A549 (cell line): ENCODE measurements around the gene PLXNA3.

Experiments
- CHD4 ChIP-seq: fragments of 200-600 bp; sonication (generic); IDR thresholded peaks from 2 replicates; pipeline ENCODE4 v1.6.1; 2016; ENCODE audit warnings: antibody characterized with exemption, mild to moderate bottlenecking, borderline replicate concordance
- GATA3 ChIP-seq: IDR thresholded peaks from 2 replicates; pipeline ENCODE4 v1.6.1; 2012; ENCODE audit warnings: borderline replicate concordance
- PHF8 ChIP-seq: fragments of 200-600 bp; sonication (generic); IDR thresholded peaks from 2 replicates; pipeline ENCODE4 v1.6.1; 2016; ENCODE audit warnings: low read depth, mild to moderate bottlenecking, antibody characterized with exemption, moderate library complexity, borderline replicate concordance
- RCOR1 ChIP-seq: fragments of 150-350 bp; IDR thresholded peaks from 2 replicates; pipeline ENCODE4 v1.6.1; 2014; ENCODE audit warnings: antibody characterized with exemption, low read length, low read depth
- SMC3 ChIP-seq: fragments of >200 bp; sonication (Bioruptor Twin); formaldehyde crosslinking; IDR thresholded peaks from 3 replicates; pipeline ENCODE4 v1.6.1; 2018; ENCODE audit warnings: inconsistent platforms
- TF ChIP-seq, protein P1 (sequence below): fragments of >200 bp; sonication (Bioruptor Twin); formaldehyde crosslinking; IDR thresholded peaks from 3 replicates; pipeline ENCODE4 v1.5.1; 2016

DNA sequence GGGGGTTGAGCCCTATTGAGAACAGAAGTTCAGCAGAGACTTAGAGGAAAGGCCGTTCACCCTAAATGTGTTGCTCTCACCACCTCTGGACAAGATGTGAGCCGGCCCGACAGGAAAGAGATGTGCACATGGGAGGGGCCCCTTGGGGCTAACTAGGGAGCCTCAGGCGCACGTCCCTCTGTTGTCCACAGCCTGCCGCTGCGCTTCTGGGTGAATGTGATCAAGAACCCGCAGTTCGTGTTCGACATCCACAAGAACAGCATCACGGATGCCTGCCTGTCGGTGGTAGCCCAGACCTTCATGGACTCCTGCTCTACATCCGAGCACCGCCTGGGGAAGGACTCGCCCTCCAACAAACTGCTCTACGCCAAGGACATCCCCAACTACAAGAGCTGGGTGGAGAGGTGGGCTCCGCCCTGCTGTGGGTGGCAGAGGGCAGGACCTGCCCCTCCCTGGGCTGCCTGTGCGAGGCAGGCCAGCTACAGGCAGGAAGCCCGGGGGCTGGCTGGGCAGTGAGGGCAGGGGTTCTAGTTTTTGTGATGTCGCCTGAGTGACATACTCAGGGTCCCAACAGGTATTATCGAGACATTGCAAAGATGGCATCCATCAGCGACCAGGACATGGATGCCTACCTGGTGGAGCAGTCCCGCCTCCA is 13.0 kb downstream of the PLXNA3 start:
- TF ChIP-seq PHF8 (no peak), GATA3 (no peak), SMC3 (no peak), CHD4 (no peak), RCOR1 (no peak)
- TF ChIP-seq, protein P1, sequence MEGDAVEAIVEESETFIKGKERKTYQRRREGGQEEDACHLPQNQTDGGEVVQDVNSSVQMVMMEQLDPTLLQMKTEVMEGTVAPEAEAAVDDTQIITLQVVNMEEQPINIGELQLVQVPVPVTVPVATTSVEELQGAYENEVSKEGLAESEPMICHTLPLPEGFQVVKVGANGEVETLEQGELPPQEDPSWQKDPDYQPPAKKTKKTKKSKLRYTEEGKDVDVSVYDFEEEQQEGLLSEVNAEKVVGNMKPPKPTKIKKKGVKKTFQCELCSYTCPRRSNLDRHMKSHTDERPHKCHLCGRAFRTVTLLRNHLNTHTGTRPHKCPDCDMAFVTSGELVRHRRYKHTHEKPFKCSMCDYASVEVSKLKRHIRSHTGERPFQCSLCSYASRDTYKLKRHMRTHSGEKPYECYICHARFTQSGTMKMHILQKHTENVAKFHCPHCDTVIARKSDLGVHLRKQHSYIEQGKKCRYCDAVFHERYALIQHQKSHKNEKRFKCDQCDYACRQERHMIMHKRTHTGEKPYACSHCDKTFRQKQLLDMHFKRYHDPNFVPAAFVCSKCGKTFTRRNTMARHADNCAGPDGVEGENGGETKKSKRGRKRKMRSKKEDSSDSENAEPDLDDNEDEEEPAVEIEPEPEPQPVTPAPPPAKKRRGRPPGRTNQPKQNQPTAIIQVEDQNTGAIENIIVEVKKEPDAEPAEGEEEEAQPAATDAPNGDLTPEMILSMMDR: no peak
